ENCODE data around the gene SCYGR4. TPM values are rescaled to one million over a fixed set of nuclear protein-coding genes. Genes with fewer than 3 reads are reported as not detected.

Gene SCYGR4
- total and polyA plus RNA-seq, 3 experiments from 2014 or later = not detected

DNA sequence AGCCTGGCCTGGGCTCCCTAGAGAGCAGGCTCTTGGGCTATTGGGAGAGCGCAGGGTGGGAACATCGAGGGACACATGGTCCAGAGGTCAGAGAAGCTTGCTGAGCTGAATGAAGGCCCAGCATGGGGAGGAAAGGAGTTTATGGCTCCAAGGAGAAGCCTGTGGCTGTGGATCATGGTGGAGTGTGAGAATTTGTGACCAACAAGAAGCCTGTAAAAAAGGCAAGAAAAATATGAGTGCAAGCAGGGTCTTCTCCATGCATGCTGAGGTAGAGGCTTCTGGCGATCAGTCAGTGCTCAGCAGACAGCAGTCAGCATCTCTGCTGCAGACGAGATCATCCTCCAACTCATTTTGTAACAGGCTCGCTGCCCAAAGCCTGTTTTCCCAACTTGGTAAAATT is 1.4 kb upstream of the SCYGR4 start:
- Histone ChIP-seq H3K4me1 (ENCODE audit: insufficient read depth, low read length) (no peaks in the 10 kb centered on the region), H3K36me3 (ENCODE audit: insufficient read depth, low read length) (no peaks in the 10 kb centered on the region), H3K9me3 (ENCODE audit: low read length) (no peaks in the 10 kb centered on the region), H3K4me3 (ENCODE audit: low read length) (no peak overlapping the region), H3K27ac (ENCODE audit: low read depth, low read length) (no peak overlapping the region), H3K27me3 (ENCODE audit: insufficient read depth, low read length, poor library complexity, severe bottlenecking) (no peaks in the 10 kb centered on the region)
- Mint-ChIP-seq H3K4me1 (no peaks in the 10 kb centered on the region), H3K27me3 (peaks cover 19 to 43% of the 10 kb centered on the region in 2 donors), H3K4me3 (no peak overlapping the region), H3K36me3 (no peaks in the 10 kb centered on the region), H3K27ac (no peak overlapping the region), H3K9me3 (no peaks in the 10 kb centered on the region)
- ChIA-PET POLR2A (no interaction called here), CTCF (no interaction called here)
- no peak for DNase-seq

GRCh38 chr2:227616631-227617030 is 667 bp upstream of the SCYGR4 start:
- no peaks in the 10 kb centered on the region for H3K9me3 Mint-ChIP-seq
- DNase-seq = no peak
- no peak overlapping the region for H3K4me3 Mint-ChIP-seq

GRCh38 chr2:227623226-227623625 is 5.9 kb downstream of the SCYGR4 start:
- Mint-ChIP-seq H3K36me3 (no peaks in the 10 kb centered on the region), H3K27me3 (peaks cover 6 to 8% of the 10 kb centered on the region in 2 donors), H3K4me3 (no peak overlapping the region), H3K27ac (no peak overlapping the region), H3K4me1 (no peaks in the 10 kb centered on the region), H3K9me3 (no peaks in the 10 kb centered on the region)
- ChIA-PET CTCF (no interaction called here), POLR2A (no interaction called here)
- Histone ChIP-seq H3K27me3 (ENCODE audit: insufficient read depth, low read length, poor library complexity, severe bottlenecking) (no peaks in the 10 kb centered on the region), H3K4me1 (ENCODE audit: insufficient read depth, low read length) (no peaks in the 10 kb centered on the region), H3K27ac (ENCODE audit: low read depth, low read length) (no peak overlapping the region), H3K36me3 (ENCODE audit: insufficient read depth, low read length) (no peaks in the 10 kb centered on the region), H3K4me3 (ENCODE audit: low read length) (no peak overlapping the region), H3K9me3 (ENCODE audit: low read length) (no peaks in the 10 kb centered on the region)
- DNase-seq = no peak

More at GRCh38 chr2:227616631-227617030, 667 bp upstream of the SCYGR4 start:
- Histone ChIP-seq H3K9me3 (ENCODE audit: low read length) (no peaks in the 10 kb centered on the region), H3K4me3 (ENCODE audit: low read length) (no peak overlapping the region), H3K4me1 (ENCODE audit: insufficient read depth, low read length) (no peaks in the 10 kb centered on the region), H3K27ac (ENCODE audit: low read depth, low read length) (no peak overlapping the region), H3K27me3 (ENCODE audit: insufficient read depth, low read length, poor library complexity, severe bottlenecking) (no peaks in the 10 kb centered on the region), H3K36me3 (ENCODE audit: insufficient read depth, low read length) (no peaks in the 10 kb centered on the region)
- Mint-ChIP-seq H3K27me3 (peaks cover 15 to 38% of the 10 kb centered on the region in 2 donors), H3K36me3 (no peaks in the 10 kb centered on the region), H3K27ac (no peak overlapping the region), H3K4me1 (no peaks in the 10 kb centered on the region)
- POLR2A ChIA-PET = no interaction called here
- CTCF ChIA-PET = no interaction called here

DNA sequence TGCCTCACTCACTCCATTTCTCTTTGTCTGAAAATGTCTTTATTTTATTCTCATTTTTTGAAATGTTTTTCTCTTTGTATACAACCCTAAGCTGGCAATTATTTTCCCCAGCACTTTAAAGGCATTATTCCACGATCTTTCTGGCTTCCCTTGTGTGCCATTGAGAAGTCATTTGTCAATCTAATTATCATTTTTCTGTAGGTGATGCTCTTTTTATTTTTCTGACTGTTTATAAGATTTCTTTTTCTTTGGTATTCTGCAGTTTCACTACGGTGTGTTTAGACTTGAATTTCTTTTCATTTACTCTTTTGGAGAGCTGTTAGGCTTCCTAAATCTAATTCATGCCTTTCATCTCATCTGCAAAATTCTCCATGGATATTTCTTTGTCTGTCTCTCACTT is 8.1 kb downstream of the SCYGR4 start:
- H3K9me3 Mint-ChIP-seq = no peaks in the 10 kb centered on the region
- no peak overlapping the region for H3K4me3 Mint-ChIP-seq
- POLR2A ChIA-PET = no interaction called here
- H3K36me3 Mint-ChIP-seq = no peaks in the 10 kb centered on the region
- Histone ChIP-seq H3K9me3 (ENCODE audit: low read length) (no peaks in the 10 kb centered on the region), H3K36me3 (ENCODE audit: insufficient read depth, low read length) (no peaks in the 10 kb centered on the region), H3K27me3 (ENCODE audit: insufficient read depth, low read length, poor library complexity, severe bottlenecking) (no peaks in the 10 kb centered on the region), H3K4me3 (ENCODE audit: low read length) (no peak overlapping the region), H3K4me1 (ENCODE audit: insufficient read depth, low read length) (no peaks in the 10 kb centered on the region), H3K27ac (ENCODE audit: low read depth, low read length) (no peak overlapping the region)
- H3K27me3 Mint-ChIP-seq = peaks cover 0 to 17% of the 10 kb centered on the region in 2 donors
- no peak overlapping the region for H3K27ac Mint-ChIP-seq
- CTCF ChIA-PET = no interaction called here
- no peaks in the 10 kb centered on the region for H3K4me1 Mint-ChIP-seq
- DNase-seq = no peak

- CTCF ChIA-PET = no interaction called here
- no peak overlapping the region for H3K27ac ChIP-seq (ENCODE audit: low read depth, low read length)
- H3K36me3 ChIP-seq (ENCODE audit: insufficient read depth, low read length) = no peaks in the 10 kb centered on the region
- Mint-ChIP-seq H3K27me3 (peaks cover 3 to 29% of the 10 kb centered on the region in 2 donors), H3K9me3 (no peaks in the 10 kb centered on the region), H3K4me1 (no peaks in the 10 kb centered on the region), H3K27ac (no peak overlapping the region), H3K36me3 (no peaks in the 10 kb centered on the region), H3K4me3 (no peak overlapping the region)
- no peaks in the 10 kb centered on the region for H3K9me3 ChIP-seq (ENCODE audit: low read length)
- no peaks in the 10 kb centered on the region for H3K27me3 ChIP-seq (ENCODE audit: insufficient read depth, low read length, poor library complexity, severe bottlenecking)
- H3K4me1 ChIP-seq (ENCODE audit: insufficient read depth, low read length) = no peaks in the 10 kb centered on the region
- POLR2A ChIA-PET = no interaction called here
- no peak overlapping the region for H3K4me3 ChIP-seq (ENCODE audit: low read length)
- DNase-seq = no peak
These were observed 9.4 kb downstream of the SCYGR4 start for GRCh38 chr2:227626580-227627151.

DNA sequence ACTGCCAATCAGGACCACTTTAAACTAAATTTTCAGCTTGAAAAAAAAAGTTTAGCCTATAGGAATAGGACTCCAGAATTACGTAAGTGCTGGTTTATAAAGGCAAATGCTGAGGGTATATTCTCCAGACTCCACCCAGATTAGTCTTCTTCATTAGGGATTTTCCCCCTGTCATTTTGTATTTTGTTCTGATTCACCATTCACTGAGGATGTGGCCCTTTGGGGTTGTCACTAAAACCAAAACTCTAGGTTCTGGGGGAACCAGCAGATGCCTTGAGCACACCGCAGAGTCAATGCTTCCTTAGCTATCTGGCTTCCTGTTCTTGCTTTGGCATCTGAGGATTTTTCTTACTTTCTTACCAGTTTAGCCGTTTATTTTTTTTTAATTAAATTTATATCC is 10.5 kb downstream of the SCYGR4 start:
- no peaks in the 10 kb centered on the region for H3K4me1 Mint-ChIP-seq
- no peak overlapping the region for H3K27ac Mint-ChIP-seq
- POLR2A ChIA-PET = no interaction called here
- H3K9me3 Mint-ChIP-seq = no peaks in the 10 kb centered on the region
- Histone ChIP-seq H3K9me3 (ENCODE audit: low read length) (no peaks in the 10 kb centered on the region), H3K4me1 (ENCODE audit: insufficient read depth, low read length) (no peaks in the 10 kb centered on the region), H3K4me3 (ENCODE audit: low read length) (no peak overlapping the region), H3K27me3 (ENCODE audit: insufficient read depth, low read length, poor library complexity, severe bottlenecking) (no peaks in the 10 kb centered on the region), H3K36me3 (ENCODE audit: insufficient read depth, low read length) (no peaks in the 10 kb centered on the region), H3K27ac (ENCODE audit: low read depth, low read length) (no peak overlapping the region)
- no peak for DNase-seq
- peaks cover 3 to 32% of the 10 kb centered on the region in 2 donors for H3K27me3 Mint-ChIP-seq
- H3K36me3 Mint-ChIP-seq = no peaks in the 10 kb centered on the region
- H3K4me3 Mint-ChIP-seq = peak overlapping the region in 1 of 7 donors; percentile 65
- CTCF ChIA-PET = no interaction called here

GRCh38 chr2:227629435-227629834 is 12.1 kb downstream of the SCYGR4 start:
- H3K36me3 ChIP-seq (ENCODE audit: insufficient read depth, low read length) = no peaks in the 10 kb centered on the region
- H3K36me3 Mint-ChIP-seq = no peaks in the 10 kb centered on the region
- H3K9me3 Mint-ChIP-seq = no peaks in the 10 kb centered on the region
- ChIA-PET POLR2A (no interaction called here), CTCF (no interaction called here)
- no peaks in the 10 kb centered on the region for H3K4me1 Mint-ChIP-seq
- no peaks in the 10 kb centered on the region for H3K27me3 ChIP-seq (ENCODE audit: insufficient read depth, low read length, poor library complexity, severe bottlenecking)
- H3K4me1 ChIP-seq (ENCODE audit: insufficient read depth, low read length) = no peaks in the 10 kb centered on the region
- H3K9me3 ChIP-seq (ENCODE audit: low read length) = no peaks in the 10 kb centered on the region
- no peak overlapping the region for H3K27ac Mint-ChIP-seq
- H3K27me3 Mint-ChIP-seq = peaks cover 3 to 39% of the 10 kb centered on the region in 2 donors
- no peak overlapping the region for H3K4me3 ChIP-seq (ENCODE audit: low read length)
- DNase-seq = no peak
- H3K27ac ChIP-seq (ENCODE audit: low read depth, low read length) = no peak overlapping the region
- no peak overlapping the region for H3K4me3 Mint-ChIP-seq

DNA sequence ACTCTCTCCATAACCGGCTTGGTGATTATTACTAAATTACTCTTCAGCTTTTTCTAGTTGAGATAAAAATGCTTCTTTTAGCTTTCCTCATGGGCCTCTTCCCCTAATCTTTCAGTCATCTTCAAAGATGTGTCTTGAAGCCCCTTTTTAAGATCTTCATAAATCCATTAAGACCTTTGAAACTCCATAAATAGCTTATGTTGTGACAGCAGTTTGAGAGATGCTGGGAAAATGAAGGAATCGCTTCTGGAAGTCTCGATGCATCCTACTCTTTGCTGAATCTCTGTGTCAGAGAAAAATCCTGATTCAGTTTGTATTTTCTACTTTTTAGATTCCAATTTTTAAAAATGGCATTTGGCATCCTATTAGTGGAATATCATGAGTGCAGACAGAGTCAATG is 13.0 kb downstream of the SCYGR4 start:
- no peaks in the 10 kb centered on the region for H3K4me1 ChIP-seq (ENCODE audit: insufficient read depth, low read length)
- H3K27me3 ChIP-seq (ENCODE audit: insufficient read depth, low read length, poor library complexity, severe bottlenecking) = no peaks in the 10 kb centered on the region
- H3K4me1 Mint-ChIP-seq = no peaks in the 10 kb centered on the region
- H3K4me3 Mint-ChIP-seq = no peak overlapping the region
- no peaks in the 10 kb centered on the region for H3K9me3 Mint-ChIP-seq
- H3K36me3 Mint-ChIP-seq = no peaks in the 10 kb centered on the region
- ChIA-PET POLR2A (no interaction called here), CTCF (no interaction called here)
- H3K4me3 ChIP-seq (ENCODE audit: low read length) = no peak overlapping the region
- no peak for DNase-seq
- H3K36me3 ChIP-seq (ENCODE audit: insufficient read depth, low read length) = no peaks in the 10 kb centered on the region
- H3K27me3 Mint-ChIP-seq = peaks cover 3 to 41% of the 10 kb centered on the region in 2 donors
- H3K9me3 ChIP-seq (ENCODE audit: low read length) = no peaks in the 10 kb centered on the region
- H3K27ac ChIP-seq (ENCODE audit: low read depth, low read length) = no peak overlapping the region
- H3K27ac Mint-ChIP-seq = no peak overlapping the region

DNA sequence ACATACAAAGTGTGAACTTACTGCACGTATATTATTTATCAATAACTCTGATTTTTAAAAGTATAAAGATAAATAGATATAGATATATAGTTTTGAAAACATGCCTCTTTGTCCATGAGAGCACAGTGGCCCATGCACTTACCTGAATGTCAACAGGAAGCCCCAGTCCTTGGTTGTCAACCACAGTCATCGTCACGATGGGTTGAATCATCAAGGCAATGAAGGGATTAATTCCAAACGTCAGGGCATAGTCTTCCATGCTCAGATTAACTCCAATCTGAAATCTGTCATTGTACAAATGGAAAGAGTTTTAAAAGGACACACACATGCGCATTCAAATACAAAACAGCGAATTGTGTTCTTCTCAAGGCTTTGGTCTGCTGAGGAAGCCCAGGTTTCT is 15.5 kb downstream of the SCYGR4 start:
- Mint-ChIP-seq H3K4me3 (no peak overlapping the region), H3K4me1 (no peaks in the 10 kb centered on the region), H3K9me3 (no peaks in the 10 kb centered on the region), H3K36me3 (no peaks in the 10 kb centered on the region), H3K27me3 (peaks cover 5 to 41% of the 10 kb centered on the region in 2 donors), H3K27ac (no peak overlapping the region)
- no peaks in the 10 kb centered on the region for H3K36me3 ChIP-seq (ENCODE audit: insufficient read depth, low read length)
- no peak for DNase-seq
- no peak overlapping the region for H3K4me3 ChIP-seq (ENCODE audit: low read length)
- H3K27me3 ChIP-seq (ENCODE audit: insufficient read depth, low read length, poor library complexity, severe bottlenecking) = no peaks in the 10 kb centered on the region
- CTCF ChIA-PET = no interaction called here
- POLR2A ChIA-PET = no interaction called here
- no peaks in the 10 kb centered on the region for H3K4me1 ChIP-seq (ENCODE audit: insufficient read depth, low read length)
- no peaks in the 10 kb centered on the region for H3K9me3 ChIP-seq (ENCODE audit: low read length)
- H3K27ac ChIP-seq (ENCODE audit: low read depth, low read length) = no peak overlapping the region
